Lower lobe of right lung (tissue), 2 donors: ENCODE results near the gene H1-8. TPM values are rescaled to one million over a fixed set of nuclear protein-coding genes. Genes with fewer than 3 reads are reported as not detected.

Source experiments
- ATAC-seq, 2 donors: fragments of 200-7000 bp; cut with Tn5 transposase; one replicate each; pipeline ENCODE4 v1.9.1; 2020 to 2022; ENCODE audit warnings: mild to moderate bottlenecking in 2 of 2, moderate library complexity in 2 of 2
- DNase-seq: peaks from one replicate; pipeline ENCODE4 v3.0.0-alpha.2; 2020
- H3K27ac ChIP-seq: fragments of 200-600 bp; one replicate; pipeline ENCODE4 v1.8.0; 2022
- H3K27me3 ChIP-seq: fragments of 200-600 bp; one replicate; pipeline ENCODE4 v1.8.0; 2022; ENCODE audit warnings: low read depth
- H3K36me3 ChIP-seq: fragments of 200-600 bp; one replicate; pipeline ENCODE4 v1.8.0; 2022; ENCODE audit warnings: mild to moderate bottlenecking
- H3K4me1 ChIP-seq: fragments of 200-600 bp; one replicate; pipeline ENCODE4 v1.8.0; 2022
- H3K4me3 ChIP-seq: fragments of 200-600 bp; one replicate; pipeline ENCODE4 v1.8.0; 2022; ENCODE audit warnings: mild to moderate bottlenecking
- H3K9me3 ChIP-seq: fragments of 200-600 bp; one replicate; pipeline ENCODE4 v1.8.0; 2022
- intact Hi-C: fragments of 100-400 bp; cut with DNase I; formaldehyde crosslinking; loops from one replicate; pipeline ENCODE4 v1.11.0; 2022
- total RNA-seq: library from RNA; stranded (reverse); fragmentation: NEBNext Ultra II Directional; extraction: Animal tissue kit (Norgen Biotek cat#: 25700); gene quantifications from one replicate; pipeline ENCODE4 v1.2.1, GENCODE V29; 2021
- TF ChIP-seq, protein P1 (sequence below): fragments of 200-600 bp; IDR thresholded peaks from one replicate; pipeline ENCODE4 v1.8.0; 2022; ENCODE audit warnings: antibody characterized with exemption, mild to moderate bottlenecking
- donor health status: DM: no; HTN: yes; CAD: no; lungs with severe emphysema.

The H1-8 gene
- total RNA-seq, 1 donor from 2014 or later: not detected

DNA sequence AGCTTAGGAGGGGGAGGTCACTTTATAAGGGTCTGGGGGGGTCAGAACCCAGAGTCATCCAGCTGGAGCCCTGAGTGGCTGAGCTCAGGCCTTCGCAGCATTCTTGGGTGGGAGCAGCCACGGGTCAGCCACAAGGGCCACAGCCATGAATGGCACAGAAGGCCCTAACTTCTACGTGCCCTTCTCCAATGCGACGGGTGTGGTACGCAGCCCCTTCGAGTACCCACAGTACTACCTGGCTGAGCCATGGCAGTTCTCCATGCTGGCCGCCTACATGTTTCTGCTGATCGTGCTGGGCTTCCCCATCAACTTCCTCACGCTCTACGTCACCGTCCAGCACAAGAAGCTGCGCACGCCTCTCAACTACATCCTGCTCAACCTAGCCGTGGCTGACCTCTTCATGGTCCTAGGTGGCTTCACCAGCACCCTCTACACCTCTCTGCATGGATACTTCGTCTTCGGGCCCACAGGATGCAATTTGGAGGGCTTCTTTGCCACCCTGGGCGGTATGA lies 14.3 kb upstream of the H1-8 start, which contains the start of gene RHO:
Gene RHO, plus strand, starts transcription at position 51 of the 512 bp plus-strand sequence. Its CDS starts 95 bp downstream, at position 146.
- Histone ChIP-seq H3K4me3 (no peak within 1 kb of the TSS), H3K36me3 (no peaks in the 10 kb centered on the region), H3K27me3 (no peaks in the 10 kb centered on the region), H3K27ac (no peak within 1 kb of the TSS), H3K9me3 (no peaks in the 10 kb centered on the region), H3K4me1 (no peaks in the 10 kb centered on the region)
- intact Hi-C loops: no loop called here
- no peak for ATAC-seq
- DNase-seq: no peak
- TF ChIP-seq, protein P1, sequence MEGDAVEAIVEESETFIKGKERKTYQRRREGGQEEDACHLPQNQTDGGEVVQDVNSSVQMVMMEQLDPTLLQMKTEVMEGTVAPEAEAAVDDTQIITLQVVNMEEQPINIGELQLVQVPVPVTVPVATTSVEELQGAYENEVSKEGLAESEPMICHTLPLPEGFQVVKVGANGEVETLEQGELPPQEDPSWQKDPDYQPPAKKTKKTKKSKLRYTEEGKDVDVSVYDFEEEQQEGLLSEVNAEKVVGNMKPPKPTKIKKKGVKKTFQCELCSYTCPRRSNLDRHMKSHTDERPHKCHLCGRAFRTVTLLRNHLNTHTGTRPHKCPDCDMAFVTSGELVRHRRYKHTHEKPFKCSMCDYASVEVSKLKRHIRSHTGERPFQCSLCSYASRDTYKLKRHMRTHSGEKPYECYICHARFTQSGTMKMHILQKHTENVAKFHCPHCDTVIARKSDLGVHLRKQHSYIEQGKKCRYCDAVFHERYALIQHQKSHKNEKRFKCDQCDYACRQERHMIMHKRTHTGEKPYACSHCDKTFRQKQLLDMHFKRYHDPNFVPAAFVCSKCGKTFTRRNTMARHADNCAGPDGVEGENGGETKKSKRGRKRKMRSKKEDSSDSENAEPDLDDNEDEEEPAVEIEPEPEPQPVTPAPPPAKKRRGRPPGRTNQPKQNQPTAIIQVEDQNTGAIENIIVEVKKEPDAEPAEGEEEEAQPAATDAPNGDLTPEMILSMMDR: no peak

DNA sequence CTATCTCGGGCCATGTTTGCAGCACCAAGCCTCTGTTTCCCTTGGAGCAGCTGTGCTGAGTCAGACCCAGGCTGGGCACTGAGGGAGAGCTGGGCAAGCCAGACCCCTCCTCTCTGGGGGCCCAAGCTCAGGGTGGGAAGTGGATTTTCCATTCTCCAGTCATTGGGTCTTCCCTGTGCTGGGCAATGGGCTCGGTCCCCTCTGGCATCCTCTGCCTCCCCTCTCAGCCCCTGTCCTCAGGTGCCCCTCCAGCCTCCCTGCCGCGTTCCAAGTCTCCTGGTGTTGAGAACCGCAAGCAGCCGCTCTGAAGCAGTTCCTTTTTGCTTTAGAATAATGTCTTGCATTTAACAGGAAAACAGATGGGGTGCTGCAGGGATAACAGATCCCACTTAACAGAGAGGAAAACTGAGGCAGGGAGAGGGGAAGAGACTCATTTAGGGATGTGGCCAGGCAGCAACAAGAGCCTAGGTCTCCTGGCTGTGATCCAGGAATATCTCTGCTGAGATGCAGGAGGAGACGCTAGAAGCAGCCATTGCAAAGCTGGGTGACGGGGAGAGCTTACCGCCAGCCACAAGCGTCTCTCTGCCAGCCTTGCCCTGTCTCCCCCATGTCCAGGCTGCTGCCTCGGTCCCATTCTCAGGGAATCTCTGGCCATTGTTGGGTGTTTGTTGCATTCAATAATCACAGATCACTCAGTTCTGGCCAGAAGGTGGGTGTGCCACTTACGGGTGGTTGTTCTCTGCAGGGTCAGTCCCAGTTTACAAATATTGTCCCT lies 13.4 kb upstream of the H1-8 start:
- no peak overlapping the region for H3K27ac ChIP-seq
- H3K36me3 ChIP-seq: no peaks in the 10 kb centered on the region
- H3K9me3 ChIP-seq: no peaks in the 10 kb centered on the region
- TF ChIP-seq, protein P1: no peak
- intact Hi-C loops: no loop called here
- DNase-seq (no peak), ATAC-seq (no peak)
- no peaks in the 10 kb centered on the region for H3K27me3 ChIP-seq
- no peaks in the 10 kb centered on the region for H3K4me1 ChIP-seq
- no peak overlapping the region for H3K4me3 ChIP-seq

DNA sequence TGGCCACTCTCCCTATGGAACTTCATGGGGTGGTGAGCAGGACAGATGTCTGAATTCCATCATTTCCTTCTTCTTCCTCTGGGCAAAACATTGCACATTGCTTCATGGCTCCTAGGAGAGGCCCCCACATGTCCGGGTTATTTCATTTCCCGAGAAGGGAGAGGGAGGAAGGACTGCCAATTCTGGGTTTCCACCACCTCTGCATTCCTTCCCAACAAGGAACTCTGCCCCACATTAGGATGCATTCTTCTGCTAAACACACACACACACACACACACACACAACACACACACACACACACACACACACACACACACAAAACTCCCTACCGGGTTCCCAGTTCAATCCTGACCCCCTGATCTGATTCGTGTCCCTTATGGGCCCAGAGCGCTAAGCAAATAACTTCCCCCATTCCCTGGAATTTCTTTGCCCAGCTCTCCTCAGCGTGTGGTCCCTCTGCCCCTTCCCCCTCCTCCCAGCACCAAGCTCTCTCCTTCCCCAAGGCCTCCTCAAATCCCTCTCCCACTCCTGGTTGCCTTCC lies 12.7 kb upstream of the H1-8 start:
- Histone ChIP-seq H3K27me3 (no peaks in the 10 kb centered on the region), H3K9me3 (no peaks in the 10 kb centered on the region), H3K4me3 (no peak overlapping the region), H3K4me1 (no peaks in the 10 kb centered on the region), H3K36me3 (no peaks in the 10 kb centered on the region), H3K27ac (no peak overlapping the region)
- intact Hi-C loops: no loop called here
- TF ChIP-seq, protein P1: no peak
- DNase-seq (no peak), ATAC-seq (no peak)

DNA sequence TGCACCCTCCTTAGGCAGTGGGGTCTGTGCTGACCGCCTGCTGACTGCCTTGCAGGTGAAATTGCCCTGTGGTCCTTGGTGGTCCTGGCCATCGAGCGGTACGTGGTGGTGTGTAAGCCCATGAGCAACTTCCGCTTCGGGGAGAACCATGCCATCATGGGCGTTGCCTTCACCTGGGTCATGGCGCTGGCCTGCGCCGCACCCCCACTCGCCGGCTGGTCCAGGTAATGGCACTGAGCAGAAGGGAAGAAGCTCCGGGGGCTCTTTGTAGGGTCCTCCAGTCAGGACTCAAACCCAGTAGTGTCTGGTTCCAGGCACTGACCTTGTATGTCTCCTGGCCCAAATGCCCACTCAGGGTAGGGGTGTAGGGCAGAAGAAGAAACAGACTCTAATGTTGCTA lies 12.2 kb upstream of the H1-8 start:
- TF ChIP-seq, protein P1: no peak
- H3K9me3 ChIP-seq: no peaks in the 10 kb centered on the region
- DNase-seq (no peak), ATAC-seq (no peak)
- no peaks in the 10 kb centered on the region for H3K4me1 ChIP-seq
- no peaks in the 10 kb centered on the region for H3K36me3 ChIP-seq
- no peak overlapping the region for H3K27ac ChIP-seq
- no peaks in the 10 kb centered on the region for H3K27me3 ChIP-seq
- intact Hi-C loops: no loop called here
- no peak overlapping the region for H3K4me3 ChIP-seq

DNA sequence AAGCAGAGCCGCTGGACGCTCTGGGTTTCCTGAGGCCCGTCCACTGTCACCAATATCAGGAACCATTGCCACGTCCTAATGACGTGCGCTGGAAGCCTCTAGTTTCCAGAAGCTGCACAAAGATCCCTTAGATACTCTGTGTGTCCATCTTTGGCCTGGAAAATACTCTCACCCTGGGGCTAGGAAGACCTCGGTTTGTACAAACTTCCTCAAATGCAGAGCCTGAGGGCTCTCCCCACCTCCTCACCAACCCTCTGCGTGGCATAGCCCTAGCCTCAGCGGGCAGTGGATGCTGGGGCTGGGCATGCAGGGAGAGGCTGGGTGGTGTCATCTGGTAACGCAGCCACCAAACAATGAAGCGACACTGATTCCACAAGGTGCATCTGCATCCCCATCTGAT lies 11.3 kb upstream of the H1-8 start:
- intact Hi-C loops: no loop called here
- DNase-seq (no peak), ATAC-seq (no peak)
- Histone ChIP-seq H3K27me3 (no peaks in the 10 kb centered on the region), H3K9me3 (no peaks in the 10 kb centered on the region), H3K4me1 (no peaks in the 10 kb centered on the region), H3K27ac (no peak overlapping the region), H3K36me3 (no peaks in the 10 kb centered on the region), H3K4me3 (no peak overlapping the region)
- TF ChIP-seq, protein P1: no peak
